Keratinocyte (primary cell): ENCODE data around the gene PKNOX2. TPM values are rescaled to one million over a fixed set of nuclear protein-coding genes. Genes with fewer than 3 reads are reported as not detected.

Experiments used
- DNase-seq: peaks from one replicate; pipeline ENCODE4 v3.0.0-alpha.2; 2011; ENCODE audit warnings: low read depth, missing footprints, low spot score
- FAIRE-seq: peaks from 2 replicates; lab custom pipeline; 2011; peaks lifted over from hg19 to GRCh38; lab: Jason Lieb, UNC
- H2AFZ ChIP-seq: 2 replicates; pipeline ENCODE4 v1.6.0; 2012; ENCODE audit warnings: low read length, control low read depth, inconsistent platforms; ENCODE audit not compliant: control insufficient read depth
- H3K27ac ChIP-seq: 2 replicates; pipeline ENCODE4 v1.5.1; 2011; ENCODE audit warnings: low read length; ENCODE audit not compliant: control insufficient read depth, insufficient read depth
- H3K27me3 ChIP-seq: 3 replicates; pipeline ENCODE4 v1.6.0; 2011; ENCODE audit warnings: low read length; ENCODE audit not compliant: control insufficient read depth, insufficient read depth; ENCODE audit errors: extremely low read depth
- H3K36me3 ChIP-seq, 2 experiments: 2 replicates in 1 of 2; 3 replicates in 1 of 2; pipeline ENCODE4 v1.5.1; 2011; ENCODE audit warnings: low read length in 2 of 2, mild to moderate bottlenecking in 1 of 2; ENCODE audit not compliant: control insufficient read depth in 2 of 2, insufficient read depth in 2 of 2; ENCODE audit errors: extremely low read depth in 1 of 2
- H3K4me1 ChIP-seq: 3 replicates; pipeline ENCODE4 v1.5.1; 2011; ENCODE audit warnings: low read length; ENCODE audit not compliant: control insufficient read depth, insufficient read depth; ENCODE audit errors: extremely low read depth
- H3K4me2 ChIP-seq: 3 replicates; pipeline ENCODE4 v1.6.0; 2011; ENCODE audit warnings: low read depth, low read length; ENCODE audit not compliant: control insufficient read depth, insufficient read depth; ENCODE audit errors: extremely low read depth
- H3K4me3 ChIP-seq, 3 experiments: fragments of 200-600 bp in 1 of 3; sonication (generic) in 1 of 3; 2 replicates in 2 of 3; 3 replicates in 1 of 3; pipeline ENCODE4 v1.5.1; 2011 to 2016; ENCODE audit warnings: low read length in 3 of 3, mild to moderate bottlenecking in 3 of 3, control low read depth in 2 of 3, inconsistent platforms in 1 of 3, low read depth in 1 of 3, mixed read lengths in 1 of 3, mixed run types in 1 of 3, moderate library complexity in 1 of 3; ENCODE audit not compliant: control insufficient read depth in 2 of 3, insufficient read depth in 2 of 3; ENCODE audit errors: extremely low read depth in 1 of 3
- H3K79me2 ChIP-seq: 2 replicates; pipeline ENCODE4 v1.6.0; 2012; ENCODE audit warnings: low read length; ENCODE audit not compliant: control insufficient read depth, insufficient read depth
- H3K9ac ChIP-seq: 3 replicates; pipeline ENCODE4 v1.6.0; 2011; ENCODE audit warnings: low read length; ENCODE audit not compliant: control insufficient read depth, insufficient read depth; ENCODE audit errors: extremely low read depth
- H3K9me1 ChIP-seq: 3 replicates; pipeline ENCODE4 v1.6.0; 2011; ENCODE audit warnings: low read length; ENCODE audit not compliant: control insufficient read depth, insufficient read depth; ENCODE audit errors: extremely low read depth
- H3K9me3 ChIP-seq: 2 replicates; pipeline ENCODE4 v1.5.1; 2012; ENCODE audit warnings: low read depth, low read length; ENCODE audit not compliant: control insufficient read depth
- H4K20me1 ChIP-seq: 3 replicates; pipeline ENCODE4 v1.6.0; 2011; ENCODE audit warnings: low read length; ENCODE audit not compliant: control insufficient read depth, insufficient read depth; ENCODE audit errors: extremely low read depth
- EZH2 ChIP-seq: IDR thresholded peaks from one replicate; pipeline ENCODE4 v1.6.1; 2012; ENCODE audit warnings: inconsistent platforms, mild to moderate bottlenecking, low read length, moderate library complexity
- dilution Hi-C: fragments of 300-500 bp; cut with MboI; formaldehyde crosslinking; loops from one replicate; pipeline ENCODE4 v1.7.0; 2020; ENCODE audit warnings: low sequenced_read_pairs; ENCODE audit not compliant: extremely low pct_ligation_motif_present
- polyA plus RNA-seq, 5 experiments: library from polyadenylated mRNA; depleted of rRNA in 3 of 5; stranded (reverse) in 3 of 5; stranded (forward) in 1 of 5; unstranded in 1 of 5; fragments of >200 nt; gene quantifications; 1 replicate in 1 of 5; 2 replicates in 3 of 5; 3 replicates in 1 of 5; pipeline versions ENCODE4 v1.2.1 to v1.2.3, GENCODE V29; 2011 to 2012; ENCODE audit warnings: missing spikeins in 2 of 5, low read depth in 1 of 5, low replicate concordance in 1 of 5
- TF ChIP-seq, protein P1 (sequence below), 3 experiments: IDR thresholded peaks in 1 of 3; conservative IDR thresholded peaks in 1 of 3; optimal IDR thresholded peaks in 1 of 3; 2 replicates in 2 of 3; 3 replicates in 1 of 3; pipeline versions ENCODE3 to v1.5.1; 2011; ENCODE audit warnings: low read length in 3 of 3, mild to moderate bottlenecking in 3 of 3, moderate library complexity in 2 of 3, control low read depth in 1 of 3, inconsistent platforms in 1 of 3; ENCODE audit not compliant: insufficient read depth in 2 of 3; ENCODE audit errors: extremely low read depth in 1 of 3

The PKNOX2 gene
- polyA plus RNA-seq, 1 donor (not counting 4 experiments of a cell fraction or from before 2014, with no cell fraction given), result 0.05 TPM

DNA sequence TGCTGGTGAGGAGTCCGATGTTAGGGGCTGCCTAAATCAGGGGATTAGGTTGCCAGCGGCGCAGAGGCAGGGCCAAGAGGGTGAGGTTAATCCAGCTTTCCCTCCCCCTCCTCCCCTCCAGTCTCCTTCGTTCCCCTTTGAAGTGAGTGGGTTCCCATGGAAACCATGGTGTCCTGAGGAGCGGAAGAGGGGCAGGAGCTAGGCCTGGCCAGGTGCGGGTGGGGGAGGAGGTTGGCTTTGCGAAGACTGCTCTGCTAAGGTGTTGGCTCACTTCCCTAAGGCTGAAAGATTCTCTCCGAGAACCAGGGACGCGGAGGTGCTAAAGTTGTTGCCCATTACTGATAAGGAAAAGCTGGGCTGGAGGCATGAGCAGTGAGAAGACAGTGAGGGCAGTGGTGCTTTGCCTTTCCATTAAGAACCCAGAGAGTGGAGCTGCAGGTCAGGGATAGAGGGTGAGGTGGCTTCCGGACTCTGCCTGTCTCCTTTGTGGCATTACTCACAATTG lies 206.9 kb downstream of the PKNOX2 start:
- Histone ChIP-seq H3K9me3 (no peaks in the 10 kb centered on the region), H4K20me1 (no peaks in the 10 kb centered on the region), H3K36me3 (no peaks in the 10 kb centered on the region), H3K27me3 (peaks cover 14% of the 10 kb centered on the region), H3K9me1 (no peaks in the 10 kb centered on the region), H2AFZ (no peak overlapping the region), H3K4me3 (no peak overlapping the region), H3K9ac (no peak overlapping the region), H3K4me2 (no peak overlapping the region), H3K4me1 (no peaks in the 10 kb centered on the region), H3K27ac (no peak overlapping the region), H3K79me2 (no peaks in the 10 kb centered on the region)
- FAIRE-seq (no peak), DNase-seq (no peak)
- dilution Hi-C loops, result no loop called here
- TF ChIP-seq, protein P1, sequence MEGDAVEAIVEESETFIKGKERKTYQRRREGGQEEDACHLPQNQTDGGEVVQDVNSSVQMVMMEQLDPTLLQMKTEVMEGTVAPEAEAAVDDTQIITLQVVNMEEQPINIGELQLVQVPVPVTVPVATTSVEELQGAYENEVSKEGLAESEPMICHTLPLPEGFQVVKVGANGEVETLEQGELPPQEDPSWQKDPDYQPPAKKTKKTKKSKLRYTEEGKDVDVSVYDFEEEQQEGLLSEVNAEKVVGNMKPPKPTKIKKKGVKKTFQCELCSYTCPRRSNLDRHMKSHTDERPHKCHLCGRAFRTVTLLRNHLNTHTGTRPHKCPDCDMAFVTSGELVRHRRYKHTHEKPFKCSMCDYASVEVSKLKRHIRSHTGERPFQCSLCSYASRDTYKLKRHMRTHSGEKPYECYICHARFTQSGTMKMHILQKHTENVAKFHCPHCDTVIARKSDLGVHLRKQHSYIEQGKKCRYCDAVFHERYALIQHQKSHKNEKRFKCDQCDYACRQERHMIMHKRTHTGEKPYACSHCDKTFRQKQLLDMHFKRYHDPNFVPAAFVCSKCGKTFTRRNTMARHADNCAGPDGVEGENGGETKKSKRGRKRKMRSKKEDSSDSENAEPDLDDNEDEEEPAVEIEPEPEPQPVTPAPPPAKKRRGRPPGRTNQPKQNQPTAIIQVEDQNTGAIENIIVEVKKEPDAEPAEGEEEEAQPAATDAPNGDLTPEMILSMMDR (optimal IDR thresholded peaks at IDR 0.05 in 1 of 3, IDR thresholded peaks at IDR 0.05 in 1 of 3, conservative IDR thresholded peaks at IDR 0.05 in 1 of 3; ENCODE audit: extremely low read depth in 1 of 3, insufficient read depth in 2 of 3, low read length in 3 of 3), result no peak
- no peak for TF ChIP-seq EZH2

DNA sequence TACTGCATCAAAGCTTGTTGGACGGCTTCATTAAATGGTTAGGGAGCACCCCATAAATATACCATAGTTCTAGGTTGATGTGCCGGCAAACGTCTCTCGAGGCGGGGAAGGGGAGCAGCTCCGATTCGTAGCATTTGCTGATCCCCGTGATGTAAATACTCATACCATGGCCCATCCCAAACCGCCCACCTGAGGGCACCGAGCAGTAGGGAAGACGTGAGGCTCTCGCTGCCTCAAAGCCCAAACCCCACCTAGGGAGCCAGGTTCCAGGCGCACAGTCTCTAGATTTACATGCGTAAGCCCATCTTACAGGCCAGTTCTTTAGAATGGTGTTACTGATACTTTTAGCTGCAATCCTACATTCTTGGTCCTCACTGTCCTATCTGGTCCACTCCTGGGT lies 207.5 kb downstream of the PKNOX2 start:
- TF ChIP-seq, protein P1 (optimal IDR thresholded peaks at IDR 0.05 in 1 of 3, IDR thresholded peaks at IDR 0.05 in 1 of 3, conservative IDR thresholded peaks at IDR 0.05 in 1 of 3; ENCODE audit: extremely low read depth in 1 of 3, insufficient read depth in 2 of 3, low read length in 3 of 3), result no peak
- TF ChIP-seq EZH2, result no peak
- no peaks in the 10 kb centered on the region for H4K20me1 ChIP-seq
- H3K4me1 ChIP-seq, result no peaks in the 10 kb centered on the region
- no peak overlapping the region for H3K27ac ChIP-seq
- H3K9ac ChIP-seq, result no peak overlapping the region
- H3K9me3 ChIP-seq, result no peaks in the 10 kb centered on the region
- H3K9me1 ChIP-seq, result no peaks in the 10 kb centered on the region
- no peak overlapping the region for H2AFZ ChIP-seq
- peaks cover 17% of the 10 kb centered on the region for H3K27me3 ChIP-seq
- DNase-seq (no peak), FAIRE-seq (no peak)
- dilution Hi-C loops, result no loop called here
- H3K4me2 ChIP-seq, result no peak overlapping the region
- no peaks in the 10 kb centered on the region for H3K36me3 ChIP-seq
- H3K79me2 ChIP-seq, result no peaks in the 10 kb centered on the region
- no peak overlapping the region for H3K4me3 ChIP-seq
